ENCODE data around the gene PSMD8.

GRCh38 chr19:38373907-38374331 is 452 bp upstream of the PSMD8 start:
- TF ChIP-seq POLR2A (IDR thresholded peaks at IDR 0.05) = no peak
- no peak for TF ChIP-seq CTCF (IDR thresholded peaks at IDR 0.05)

Data from body of pancreas (tissue), 4 donors.